ENCODE results near the gene CCDC92B. TPM values are rescaled to one million over a fixed set of nuclear protein-coding genes. Genes with fewer than 3 reads are reported as not detected.

The CCDC92B gene
- total RNA-seq, 1 experiment from 2014 or later = 15.2 TPM

GRCh38 chr17:2779545-2779944 lies 30.1 kb upstream of the CCDC92B start:
- Mint-ChIP-seq H3K9me3 (no peaks in the 10 kb centered on the region), H3K27ac (no peak overlapping the region), H3K27me3 (ENCODE audit: low read depth) (peaks cover 15% of the 10 kb centered on the region), H3K4me1 (peaks cover 7% of the 10 kb centered on the region), H3K4me3 (no peak overlapping the region), H3K36me3 (no peaks in the 10 kb centered on the region)
- CTCF ChIA-PET = no interaction called here
- POLR2A ChIA-PET = no interaction called here
- DNase-seq (ENCODE audit: low spot score) (no peak), ATAC-seq (no peak)
- TF ChIP-seq RELA (CRISPR knock-in tag; IDR thresholded peaks at IDR 0.05; ENCODE audit: borderline replicate concordance) (no peak), USF2 (CRISPR knock-in tag; IDR thresholded peaks at IDR 0.05) (no peak), JAZF1 (CRISPR knock-in tag; IDR thresholded peaks at IDR 0.05) (no peak), MAX (CRISPR knock-in tag; IDR thresholded peaks at IDR 0.05) (no peak), HMGXB4 (CRISPR knock-in tag; IDR thresholded peaks at IDR 0.05) (no peak), MLX (CRISPR knock-in tag; IDR thresholded peaks at IDR 0.05) (no peak), ZBTB43 (CRISPR knock-in tag; IDR thresholded peaks at IDR 0.05) (no peak), MXD4 (CRISPR knock-in tag; IDR thresholded peaks at IDR 0.05; ENCODE audit: borderline replicate concordance) (no peak), NFYB (CRISPR knock-in tag; conservative IDR thresholded peaks at IDR 0.05; ENCODE audit: low read depth) (no peak), KAT7 (CRISPR knock-in tag; IDR thresholded peaks at IDR 0.05; ENCODE audit: borderline replicate concordance) (no peak), E2F4 (CRISPR knock-in tag; IDR thresholded peaks at IDR 0.05; ENCODE audit: borderline replicate concordance, low read depth) (no peak), CREM (CRISPR knock-in tag; IDR thresholded peaks at IDR 0.05) (no peak), SP1 (CRISPR knock-in tag; conservative IDR thresholded peaks at IDR 0.05) (no peak)

- Mint-ChIP-seq H3K36me3 (no peaks in the 10 kb centered on the region), H3K4me3 (no peak overlapping the region), H3K27ac (no peak overlapping the region), H3K4me1 (peaks cover 7% of the 10 kb centered on the region), H3K9me3 (no peaks in the 10 kb centered on the region), H3K27me3 (ENCODE audit: low read depth) (peaks cover 19% of the 10 kb centered on the region)
- ChIA-PET POLR2A (no interaction called here), CTCF (interaction anchor here (1.0 to 4.2 kb wide), 12 partner anchors 8 to 362 kb away, joined by 3 to 70 read pairs (median 9); no protein-coding TSS in a partner anchor)
- ATAC-seq (no peak), DNase-seq (ENCODE audit: low spot score) (no peak)
- TF ChIP-seq ATF3 (CRISPR knock-in tag; conservative IDR thresholded peaks at IDR 0.05) (no peak), SMAD4 (CRISPR knock-in tag; IDR thresholded peaks at IDR 0.05) (no peak), HMGXB4 (CRISPR knock-in tag; IDR thresholded peaks at IDR 0.05) (no peak), ZNF532 (CRISPR knock-in tag; IDR thresholded peaks at IDR 0.05; ENCODE audit: borderline replicate concordance) (no peak), PRRX2 (CRISPR knock-in tag; IDR thresholded peaks at IDR 0.05) (no peak), CDX4 (CRISPR knock-in tag; IDR thresholded peaks at IDR 0.05; ENCODE audit: borderline replicate concordance) (no peak), KAT7 (CRISPR knock-in tag; IDR thresholded peaks at IDR 0.05; ENCODE audit: borderline replicate concordance) (no peak), IRF2 (CRISPR knock-in tag; IDR thresholded peaks at IDR 0.05; ENCODE audit: borderline replicate concordance, low read depth) (no peak), USF1 (CRISPR knock-in tag; IDR thresholded peaks at IDR 0.05) (no peak)
These were observed 29.0 kb upstream of the CCDC92B start for GRCh38 chr17:2778489-2778888.

Data from WTC11 (cell line).